Effector CD8-positive, alpha-beta T cell (primary cell): Measurements from ENCODE around the gene KLHL40.

ENCODE experiments used
- DNase-seq: peaks from one replicate; lab custom pipeline; 2025; lab: John Stamatoyannopoulos, UW
- total RNA-seq, 4 experiments: gene quantifications; one replicate each; lab custom pipeline; 2026; lab: John Stamatoyannopoulos, UW

Gene KLHL40
- total RNA-seq: 0 reads per million in 4 experiments

DNA sequence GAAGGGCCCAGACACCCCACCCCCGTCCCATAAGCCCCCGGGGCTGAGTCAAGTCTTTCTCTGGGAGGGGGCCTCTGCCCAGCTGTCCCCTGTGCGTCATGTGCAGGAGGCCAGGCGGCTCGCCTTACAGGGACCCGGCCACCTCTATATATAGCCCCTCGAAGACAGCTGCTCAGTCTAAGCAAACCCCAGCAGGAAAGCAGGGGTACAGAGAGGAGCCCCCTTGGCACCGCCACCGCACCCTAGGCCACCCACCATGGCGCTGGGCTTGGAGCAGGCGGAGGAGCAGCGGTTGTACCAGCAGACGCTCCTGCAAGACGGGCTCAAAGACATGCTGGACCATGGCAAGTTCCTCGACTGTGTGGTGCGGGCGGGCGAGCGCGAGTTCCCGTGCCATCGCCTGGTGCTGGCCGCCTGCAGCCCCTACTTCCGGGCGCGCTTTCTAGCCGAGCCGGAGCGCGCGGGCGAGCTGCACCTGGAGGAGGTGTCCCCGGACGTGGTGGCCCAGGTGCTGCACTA lies at the start of gene KLHL40:
TSS of gene KLHL40 (plus strand) at position 175 of the 519 bp plus-strand sequence. CDS start at position 257, 82 bp downstream.
- DNase-seq: no peak

GRCh38 chr3:42637001-42637400 lies 48.3 kb upstream of the KLHL40 start:
- no peak for DNase-seq

- DNase-seq: no peak
Measured at GRCh38 chr3:42638339-42638842, 46.9 kb upstream of the KLHL40 start.

GRCh38 chr3:42639192-42639591 lies 46.1 kb upstream of the KLHL40 start:
- DNase-seq: no peak

GRCh38 chr3:42640129-42640528 lies 45.2 kb upstream of the KLHL40 start:
- DNase-seq: no peak

DNA sequence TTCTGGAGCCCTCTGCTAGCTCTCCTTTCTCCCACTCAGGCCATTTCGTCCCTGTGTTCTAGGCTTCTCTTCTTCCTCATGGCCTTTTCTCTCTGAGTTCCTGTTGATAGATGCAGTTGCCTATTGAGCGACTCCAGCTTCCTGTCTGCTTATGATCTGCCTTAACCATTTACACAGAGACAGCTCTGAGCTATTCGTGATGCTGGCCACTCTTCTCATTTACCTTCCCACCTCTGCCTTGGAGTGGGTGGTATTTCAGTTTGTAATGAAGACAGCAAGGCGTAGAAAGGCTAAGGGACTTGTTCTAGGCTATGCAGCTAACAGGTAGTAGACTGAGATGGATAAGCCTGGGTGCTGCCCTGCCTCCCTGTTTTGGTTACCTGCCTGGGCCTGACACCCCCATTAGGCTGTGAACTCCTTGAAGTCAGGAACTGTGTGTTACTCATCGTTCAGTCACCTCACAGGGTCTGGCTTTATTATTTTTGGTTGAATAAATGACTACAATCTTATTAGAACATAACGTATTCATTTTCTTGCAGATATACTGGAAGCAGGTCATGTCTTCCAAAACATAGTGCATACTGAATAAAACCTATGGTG lies 44.5 kb upstream of the KLHL40 start:
- no peak for DNase-seq

DNA sequence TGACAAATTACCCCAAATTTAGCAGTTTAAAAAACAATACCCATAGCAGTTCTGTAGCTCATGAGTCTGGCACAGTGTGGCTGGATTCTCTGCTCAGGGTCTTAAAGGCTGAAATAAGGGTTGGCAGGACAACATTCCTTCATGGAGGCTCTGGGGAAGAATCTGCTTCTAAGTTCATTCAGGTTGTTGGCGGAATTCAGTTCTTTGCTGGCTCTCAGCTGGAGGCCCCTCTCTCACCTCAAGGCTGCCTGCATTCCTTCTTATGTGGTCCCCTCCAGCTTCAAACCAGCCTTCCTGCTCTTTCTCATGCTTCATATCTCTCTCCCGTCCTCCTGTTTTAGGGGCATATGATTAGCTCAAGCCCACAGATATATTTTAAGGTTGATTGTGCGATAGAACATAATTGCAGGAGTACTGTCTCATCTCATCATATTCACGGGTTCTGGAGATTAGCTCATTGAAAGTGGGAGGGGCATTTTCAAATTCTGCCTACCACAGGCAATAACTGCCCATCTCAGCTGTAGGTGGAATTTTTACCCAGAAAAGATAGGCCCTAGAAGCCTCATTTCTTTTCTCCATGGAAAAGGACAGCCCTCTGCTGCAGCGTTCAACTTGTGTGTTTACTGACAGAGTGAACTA lies 37.4 kb upstream of the KLHL40 start:
- no peak for DNase-seq

DNA sequence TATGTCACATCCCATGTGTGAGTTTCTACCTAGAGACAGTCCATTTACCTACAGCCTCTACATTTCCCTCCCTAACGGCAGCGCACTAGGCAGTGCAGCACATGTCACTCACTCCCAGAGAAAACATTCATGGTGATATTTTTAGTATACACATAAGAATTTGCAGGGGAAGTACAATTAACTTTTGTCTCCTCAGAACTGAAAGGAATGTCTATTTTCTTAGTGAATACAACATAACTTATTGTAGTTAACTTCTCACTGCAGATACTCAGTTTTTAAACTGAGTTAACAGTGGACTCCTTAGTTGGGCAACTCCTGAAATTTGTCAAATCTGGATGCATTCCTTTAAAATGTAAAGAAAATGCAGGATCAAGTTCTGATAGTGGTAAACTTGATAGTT lies 36.3 kb upstream of the KLHL40 start:
- DNase-seq: no peak

GRCh38 chr3:42649783-42650182 lies 35.6 kb upstream of the KLHL40 start:
- no peak for DNase-seq

- DNase-seq: no peak
Measured at GRCh38 chr3:42651248-42652091, 33.9 kb upstream of the KLHL40 start.

DNA sequence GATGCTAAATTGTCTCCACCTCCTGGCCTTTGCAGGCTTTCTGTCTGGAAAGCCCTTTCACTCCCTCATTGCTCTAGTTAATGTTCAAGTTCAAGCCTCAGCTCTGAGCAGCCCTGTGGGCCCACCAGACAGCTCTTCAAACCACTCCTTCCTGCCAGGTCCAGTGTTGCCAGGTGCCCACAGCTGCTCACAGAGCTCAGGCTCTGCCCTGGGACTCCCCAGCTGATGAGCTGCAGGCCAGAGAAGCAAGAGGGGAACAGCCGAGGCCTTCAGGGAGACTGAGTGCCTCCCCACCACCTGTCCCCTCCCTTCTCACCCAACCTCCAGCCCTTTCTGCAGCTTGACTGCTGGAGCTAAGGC lies 33.1 kb upstream of the KLHL40 start:
- no peak for DNase-seq

DNA sequence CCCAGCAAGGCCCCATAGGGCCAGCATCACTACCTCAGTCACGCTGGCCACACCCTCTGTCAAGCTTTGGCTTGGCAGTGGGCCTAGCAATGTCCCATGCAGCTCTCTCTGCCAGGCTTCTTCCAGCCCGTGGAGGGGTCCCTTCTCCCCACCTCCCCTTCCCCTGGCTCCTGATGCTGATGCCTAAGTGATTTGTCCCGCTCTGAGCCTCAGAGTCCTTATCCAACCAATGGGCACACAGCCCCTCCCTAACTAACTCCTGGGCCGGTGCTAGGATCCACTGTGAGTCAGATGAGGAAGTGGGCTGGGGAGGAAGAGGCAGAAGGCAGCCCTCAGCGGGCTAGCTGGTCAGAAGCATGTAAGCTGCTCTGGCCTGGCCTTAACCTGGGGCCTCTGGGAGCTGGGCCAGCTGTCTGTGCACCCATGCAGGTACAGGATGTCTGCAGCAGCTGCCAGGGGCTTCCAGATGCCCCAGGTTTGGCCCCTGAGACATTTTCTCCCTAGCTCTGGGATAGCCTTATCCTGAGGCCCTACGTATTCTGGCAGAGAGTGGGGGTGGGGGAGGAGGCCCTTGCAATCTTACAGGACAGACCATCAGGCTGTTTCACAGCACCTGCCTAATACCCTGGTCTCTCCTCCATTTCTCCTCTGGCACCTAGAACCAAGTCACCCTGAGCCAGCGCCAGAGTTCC lies 32.6 kb upstream of the KLHL40 start:
- DNase-seq: no peak

- no peak for DNase-seq
Measured at GRCh38 chr3:42653303-42653559, 32.1 kb upstream of the KLHL40 start.

- DNase-seq: no peak
Measured at GRCh38 chr3:42653560-42654330, 31.6 kb upstream of the KLHL40 start, which contains the start of gene ZBTB47. ZBTB47 (plus strand) TSS chr3:42653697; CDS start chr3:42658356, 4,659 bp downstream.

DNA sequence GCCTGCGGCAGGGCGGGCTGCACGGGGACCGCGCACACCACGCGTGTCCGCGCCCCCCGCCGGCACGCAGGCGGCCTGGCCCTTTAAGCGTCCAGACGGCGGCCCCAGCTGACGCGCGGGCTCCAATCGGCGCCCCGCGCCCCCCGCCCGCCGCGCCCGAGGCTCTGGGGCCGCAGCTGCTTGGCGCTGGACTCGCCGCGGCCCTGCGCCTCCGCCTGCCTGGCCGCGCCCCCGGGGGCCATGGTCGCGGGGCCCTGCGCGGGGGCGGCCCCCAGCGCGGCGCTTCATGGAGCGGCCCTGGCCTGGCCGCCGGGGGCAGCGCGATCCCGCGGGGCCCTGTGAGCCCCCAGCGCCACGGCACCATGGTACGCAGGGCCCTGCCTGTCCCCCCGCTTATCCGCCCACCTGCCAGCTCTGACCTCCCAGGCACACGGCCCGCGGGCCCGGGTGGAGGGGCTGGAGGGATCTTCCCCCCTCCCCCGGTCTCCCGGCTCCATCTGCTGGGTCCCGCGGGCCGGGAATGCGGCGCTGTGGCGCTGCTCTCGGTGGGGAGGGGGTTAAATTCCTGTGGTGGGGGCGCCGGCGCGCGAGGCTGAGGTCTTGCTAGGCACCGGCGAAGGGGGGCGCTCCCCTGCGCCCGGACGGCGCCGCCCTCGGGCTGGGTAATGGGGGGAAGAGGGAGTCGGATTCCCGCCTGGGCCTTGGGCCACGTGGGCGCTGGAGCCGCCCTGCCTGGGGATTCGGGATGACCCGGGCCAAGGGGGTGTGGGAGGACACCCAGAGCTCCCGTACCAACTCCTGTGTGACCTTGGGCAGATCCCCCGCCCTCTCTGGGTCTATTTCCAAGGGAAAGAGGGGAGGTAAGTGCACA lies 30.8 kb upstream of the KLHL40 start:
- no peak for DNase-seq

- no peak for DNase-seq
Measured at GRCh38 chr3:42655331-42655888, 29.9 kb upstream of the KLHL40 start.

- no peak for DNase-seq
Measured at GRCh38 chr3:42655980-42656679, 29.2 kb upstream of the KLHL40 start.

DNA sequence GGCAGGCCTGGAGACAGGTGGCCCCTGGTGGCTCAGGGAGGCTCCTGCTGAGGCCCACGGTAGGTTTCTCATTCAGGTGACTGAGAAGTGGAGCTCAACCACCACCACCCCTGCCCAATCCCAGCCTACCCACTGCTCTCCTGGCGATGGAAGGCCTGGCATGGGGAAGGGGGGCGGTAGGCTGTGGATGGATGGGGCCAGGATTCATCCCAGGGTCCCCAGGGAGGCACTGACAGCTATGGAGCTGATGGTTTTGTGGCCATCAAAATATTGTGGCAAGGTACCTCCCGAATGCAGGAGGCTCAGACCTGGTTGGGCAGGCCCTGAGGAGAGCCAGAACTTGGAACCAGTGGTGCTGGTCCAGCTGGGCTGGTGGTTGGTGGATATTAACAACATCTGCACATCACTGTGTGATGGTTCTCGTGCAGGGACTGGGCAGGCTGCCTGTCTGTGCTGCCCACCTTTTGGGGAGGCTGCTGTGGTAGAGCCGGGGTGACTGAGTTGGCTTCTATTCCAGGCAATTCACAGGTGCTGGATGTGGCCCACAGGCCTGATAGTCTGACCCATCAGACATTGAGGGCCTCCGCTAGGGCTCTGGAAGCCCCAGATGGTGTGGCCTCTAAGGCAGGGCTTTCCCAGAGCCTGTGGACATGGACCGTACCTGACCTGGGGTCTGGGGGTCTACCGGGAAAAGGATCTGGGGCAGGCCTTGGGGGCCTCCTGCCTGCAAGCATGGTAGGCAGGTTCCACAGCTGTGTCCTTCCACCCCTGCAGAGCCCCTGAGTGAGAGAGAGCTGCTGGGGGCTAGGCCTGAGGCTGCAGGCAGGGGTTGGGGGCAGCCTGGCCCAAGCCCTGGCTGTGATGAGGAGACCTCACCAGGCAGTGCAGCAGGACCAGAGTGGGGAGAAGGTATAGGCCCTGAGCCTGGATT lies 28.4 kb upstream of the KLHL40 start:
- no peak for DNase-seq
